CD4-positive, alpha-beta T cell treated with Interleukin-15 for 1 hour (primary cell): Measurements from ENCODE around the gene TRIOBP.
"Not testable (repeated sequence)": the region's sequence is repeated elsewhere in the genome, so short reads cannot be mapped to it uniquely, and the experiment has no call there.

Experiments
- DNase-seq: peaks from one replicate; pipeline ENCODE4 v3.0.0-alpha.2; 2020

TRIOBP gene, protein sequence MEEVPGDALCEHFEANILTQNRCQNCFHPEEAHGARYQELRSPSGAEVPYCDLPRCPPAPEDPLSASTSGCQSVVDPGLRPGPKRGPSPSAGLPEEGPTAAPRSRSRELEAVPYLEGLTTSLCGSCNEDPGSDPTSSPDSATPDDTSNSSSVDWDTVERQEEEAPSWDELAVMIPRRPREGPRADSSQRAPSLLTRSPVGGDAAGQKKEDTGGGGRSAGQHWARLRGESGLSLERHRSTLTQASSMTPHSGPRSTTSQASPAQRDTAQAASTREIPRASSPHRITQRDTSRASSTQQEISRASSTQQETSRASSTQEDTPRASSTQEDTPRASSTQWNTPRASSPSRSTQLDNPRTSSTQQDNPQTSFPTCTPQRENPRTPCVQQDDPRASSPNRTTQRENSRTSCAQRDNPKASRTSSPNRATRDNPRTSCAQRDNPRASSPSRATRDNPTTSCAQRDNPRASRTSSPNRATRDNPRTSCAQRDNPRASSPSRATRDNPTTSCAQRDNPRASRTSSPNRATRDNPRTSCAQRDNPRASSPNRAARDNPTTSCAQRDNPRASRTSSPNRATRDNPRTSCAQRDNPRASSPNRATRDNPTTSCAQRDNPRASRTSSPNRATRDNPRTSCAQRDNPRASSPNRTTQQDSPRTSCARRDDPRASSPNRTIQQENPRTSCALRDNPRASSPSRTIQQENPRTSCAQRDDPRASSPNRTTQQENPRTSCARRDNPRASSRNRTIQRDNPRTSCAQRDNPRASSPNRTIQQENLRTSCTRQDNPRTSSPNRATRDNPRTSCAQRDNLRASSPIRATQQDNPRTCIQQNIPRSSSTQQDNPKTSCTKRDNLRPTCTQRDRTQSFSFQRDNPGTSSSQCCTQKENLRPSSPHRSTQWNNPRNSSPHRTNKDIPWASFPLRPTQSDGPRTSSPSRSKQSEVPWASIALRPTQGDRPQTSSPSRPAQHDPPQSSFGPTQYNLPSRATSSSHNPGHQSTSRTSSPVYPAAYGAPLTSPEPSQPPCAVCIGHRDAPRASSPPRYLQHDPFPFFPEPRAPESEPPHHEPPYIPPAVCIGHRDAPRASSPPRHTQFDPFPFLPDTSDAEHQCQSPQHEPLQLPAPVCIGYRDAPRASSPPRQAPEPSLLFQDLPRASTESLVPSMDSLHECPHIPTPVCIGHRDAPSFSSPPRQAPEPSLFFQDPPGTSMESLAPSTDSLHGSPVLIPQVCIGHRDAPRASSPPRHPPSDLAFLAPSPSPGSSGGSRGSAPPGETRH (N-terminal part only)

GRCh38 chr22:37696657-37697537, at the start of gene TRIOBP:
TRIOBP (plus strand) TSS chr22:37697048; CDS start chr22:37701366, 4,318 bp downstream.
- peak; percentile 89 for DNase-seq

- DNase-seq: no peak
These were observed 49.5 kb upstream of the TRIOBP start for GRCh38 chr22:37647317-37647716.

GRCh38 chr22:37647928-37648327, 48.9 kb upstream of the TRIOBP start:
- no peak for DNase-seq

DNA sequence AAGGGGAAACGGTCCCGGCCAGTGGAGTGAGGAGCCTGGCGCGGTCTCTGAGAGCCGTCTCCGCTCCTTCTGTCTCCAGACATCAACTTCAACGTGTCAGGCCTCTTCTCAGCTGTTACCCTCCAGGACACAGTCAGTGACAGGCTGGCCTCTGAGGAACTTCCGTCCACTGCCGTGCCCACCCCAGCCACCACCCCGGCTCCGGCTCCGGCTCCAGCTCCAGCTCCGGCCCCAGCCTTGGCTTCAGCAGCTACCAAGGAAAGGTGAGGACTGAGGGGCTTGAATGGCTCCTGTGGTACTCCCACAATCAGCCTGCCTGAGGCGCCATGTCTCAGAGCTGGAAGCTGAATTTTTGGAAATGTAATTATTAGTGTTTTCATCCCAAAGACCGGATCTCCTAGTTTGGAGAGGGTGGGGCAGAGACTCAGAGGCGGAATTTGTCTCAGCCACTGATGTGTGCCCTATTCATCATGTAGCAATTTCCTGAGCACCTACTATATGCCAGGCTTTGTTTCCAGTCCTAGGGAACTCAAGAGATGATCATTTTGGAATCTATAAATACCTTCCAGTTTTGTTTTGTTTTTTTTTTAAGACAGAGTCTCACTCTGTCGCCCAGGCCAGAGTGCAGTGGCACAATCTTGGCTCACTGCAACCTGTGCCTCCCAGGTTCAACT, 46.2 kb upstream of the TRIOBP start:
- DNase-seq: no peak

GRCh38 chr22:37654563-37655251, 42.1 kb upstream of the TRIOBP start:
- DNase-seq: no peak

- DNase-seq: no peak
These were observed 41.6 kb upstream of the TRIOBP start for GRCh38 chr22:37655252-37655563.

- DNase-seq: not testable (repeated sequence)
These were observed 40.3 kb upstream of the TRIOBP start for GRCh38 chr22:37656583-37656982.

DNA sequence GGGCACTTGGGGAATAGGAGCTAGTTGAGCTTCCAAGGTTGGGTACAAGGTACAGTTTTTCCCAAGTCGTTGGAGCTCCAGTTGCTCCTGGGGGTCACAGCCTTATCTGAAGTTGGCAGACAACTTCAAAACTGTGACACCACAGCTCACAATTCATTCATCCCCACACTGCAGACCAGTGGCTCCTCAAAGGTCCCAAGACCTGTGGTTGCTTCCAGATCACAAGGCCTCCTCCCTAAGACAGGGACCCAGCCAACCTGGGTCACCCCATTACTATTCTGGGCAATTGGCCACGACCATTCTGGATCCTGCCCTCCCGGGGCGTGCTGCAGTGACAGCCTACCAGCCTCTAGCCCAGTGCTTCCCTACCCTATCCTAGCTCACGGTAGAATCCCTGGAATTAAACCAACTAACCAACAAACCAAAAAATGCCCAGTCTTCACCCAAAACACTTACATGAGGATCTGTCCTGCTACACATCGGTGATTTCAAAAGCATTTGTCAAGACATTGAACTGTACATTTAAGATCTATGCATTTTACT, 39.2 kb upstream of the TRIOBP start:
- no peak for DNase-seq

GRCh38 chr22:37658133-37659065, 38.4 kb upstream of the TRIOBP start, which contains the start of gene PDXP:
PDXP (plus strand) TSS chr22:37658723; CDS start chr22:37658783, 60 bp downstream.
- DNase-seq: peak; percentile 99

DNA sequence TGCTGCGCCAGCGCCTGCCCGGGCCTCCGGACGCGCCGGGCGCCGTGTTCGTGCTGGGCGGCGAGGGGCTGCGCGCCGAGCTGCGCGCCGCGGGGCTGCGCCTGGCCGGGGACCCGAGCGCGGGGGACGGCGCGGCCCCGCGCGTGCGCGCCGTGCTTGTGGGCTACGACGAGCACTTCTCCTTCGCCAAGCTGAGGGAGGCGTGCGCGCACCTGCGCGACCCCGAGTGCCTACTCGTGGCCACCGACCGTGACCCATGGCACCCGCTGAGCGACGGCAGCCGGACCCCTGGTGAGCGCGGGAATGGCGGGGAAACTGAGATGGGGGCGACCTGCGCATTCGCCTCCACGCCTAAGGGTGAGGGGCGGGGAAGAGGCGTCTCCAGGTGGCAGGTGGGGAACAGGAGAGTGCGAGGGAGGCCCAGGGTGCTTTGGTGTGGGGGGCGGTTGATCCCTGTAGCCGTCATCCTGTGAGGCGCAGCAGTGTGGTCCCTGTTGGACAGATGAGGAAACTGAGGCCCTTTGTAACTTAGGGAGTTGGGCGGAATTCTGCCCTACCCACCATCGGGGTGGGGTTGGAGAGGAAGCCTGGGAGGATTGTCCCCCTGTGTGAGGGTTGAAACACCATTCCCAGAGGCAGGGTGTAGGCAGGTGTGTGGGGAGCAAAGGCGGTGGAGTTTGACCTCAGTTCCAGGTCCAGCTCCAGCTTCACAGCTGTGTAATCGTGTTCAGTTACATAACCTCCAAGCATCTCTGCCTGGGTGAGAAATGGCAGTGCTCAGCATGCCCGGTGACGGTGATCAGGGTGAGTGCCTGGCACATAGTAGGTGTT, 37.6 kb upstream of the TRIOBP start:
- DNase-seq: no peak

- DNase-seq: no peak
These were observed 36.7 kb upstream of the TRIOBP start for GRCh38 chr22:37659897-37660708.

DNA sequence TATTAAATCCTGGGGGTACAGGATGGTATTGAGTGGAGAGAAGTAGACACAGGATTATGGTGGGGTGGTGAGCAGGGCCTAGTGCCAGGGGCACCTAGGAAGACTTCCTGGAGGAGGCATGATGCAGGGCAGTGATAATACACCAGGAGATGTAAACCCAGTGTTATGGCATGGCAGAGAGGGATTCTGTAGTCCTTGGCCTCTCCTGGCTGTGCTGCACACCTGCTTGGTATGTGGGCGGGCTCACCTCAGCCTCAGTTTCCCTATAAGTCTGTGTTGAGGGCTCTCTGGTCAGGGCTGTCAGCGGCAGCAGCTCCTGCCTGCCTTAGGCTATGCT, 36.2 kb upstream of the TRIOBP start:
- DNase-seq: no peak

GRCh38 chr22:37661160-37661924, 35.5 kb upstream of the TRIOBP start:
- peak; percentile 39 for DNase-seq

DNA sequence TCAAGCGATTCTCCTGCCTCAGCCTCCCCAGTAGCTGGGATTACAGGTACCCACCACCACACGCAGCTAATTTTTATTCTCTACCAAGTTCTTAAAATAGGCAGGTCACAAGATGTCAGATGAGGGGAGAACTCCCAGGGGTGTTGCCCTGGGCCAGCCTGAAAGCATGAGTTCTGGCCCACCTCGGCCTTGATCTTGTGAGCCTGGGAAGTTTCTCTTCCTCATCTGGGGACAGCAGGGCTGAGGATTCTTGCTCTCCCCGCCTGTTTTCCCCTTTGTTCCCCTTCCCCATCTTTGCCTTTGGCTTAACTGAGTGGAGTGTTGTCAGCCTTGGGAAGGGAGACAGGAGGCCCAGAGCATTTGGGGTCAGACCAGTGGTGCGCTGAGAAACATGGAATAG, 34.8 kb upstream of the TRIOBP start:
- DNase-seq: no peak

- no peak for DNase-seq
These were observed 33.2 kb upstream of the TRIOBP start for GRCh38 chr22:37663521-37664140.
